ENCODE results near the gene LIMS1.
"Not testable (repeated sequence)": the region's sequence is repeated elsewhere in the genome, so short reads cannot be mapped to it uniquely, and the experiment has no call there.

DNA sequence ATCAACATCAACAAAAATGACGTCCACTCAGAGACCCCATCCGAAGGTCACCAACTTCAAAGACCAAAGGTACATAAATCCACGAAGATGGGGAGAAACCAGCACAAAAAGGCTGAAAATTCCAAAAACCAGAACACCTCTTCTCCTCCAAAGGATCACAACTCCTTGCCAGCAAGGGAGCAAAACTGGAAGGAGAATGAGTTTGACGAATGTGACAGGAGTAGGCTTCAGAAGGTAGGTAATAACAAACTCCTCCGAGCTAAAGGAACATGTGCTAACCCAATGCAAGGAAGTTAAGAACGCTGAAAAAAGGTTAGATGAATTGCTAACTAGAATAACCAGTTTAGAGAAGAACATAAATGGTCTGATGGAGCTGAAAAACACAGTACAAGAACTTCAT, 110.2 kb downstream of the LIMS1 start:
- TF ChIP-seq, protein P1, sequence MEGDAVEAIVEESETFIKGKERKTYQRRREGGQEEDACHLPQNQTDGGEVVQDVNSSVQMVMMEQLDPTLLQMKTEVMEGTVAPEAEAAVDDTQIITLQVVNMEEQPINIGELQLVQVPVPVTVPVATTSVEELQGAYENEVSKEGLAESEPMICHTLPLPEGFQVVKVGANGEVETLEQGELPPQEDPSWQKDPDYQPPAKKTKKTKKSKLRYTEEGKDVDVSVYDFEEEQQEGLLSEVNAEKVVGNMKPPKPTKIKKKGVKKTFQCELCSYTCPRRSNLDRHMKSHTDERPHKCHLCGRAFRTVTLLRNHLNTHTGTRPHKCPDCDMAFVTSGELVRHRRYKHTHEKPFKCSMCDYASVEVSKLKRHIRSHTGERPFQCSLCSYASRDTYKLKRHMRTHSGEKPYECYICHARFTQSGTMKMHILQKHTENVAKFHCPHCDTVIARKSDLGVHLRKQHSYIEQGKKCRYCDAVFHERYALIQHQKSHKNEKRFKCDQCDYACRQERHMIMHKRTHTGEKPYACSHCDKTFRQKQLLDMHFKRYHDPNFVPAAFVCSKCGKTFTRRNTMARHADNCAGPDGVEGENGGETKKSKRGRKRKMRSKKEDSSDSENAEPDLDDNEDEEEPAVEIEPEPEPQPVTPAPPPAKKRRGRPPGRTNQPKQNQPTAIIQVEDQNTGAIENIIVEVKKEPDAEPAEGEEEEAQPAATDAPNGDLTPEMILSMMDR (conservative IDR thresholded peaks at IDR 0.05; ENCODE audit: low read depth in 2 of 2) = not testable (repeated sequence)
- not testable (repeated sequence) for TF ChIP-seq EZH2phosphoT487 (IDR thresholded peaks at IDR 0.05; ENCODE audit: unreplicated experiment); EZH2 (IDR thresholded peaks at IDR 0.05; ENCODE audit: low read depth, unreplicated experiment)
- TF ChIP-seq, protein P2, sequence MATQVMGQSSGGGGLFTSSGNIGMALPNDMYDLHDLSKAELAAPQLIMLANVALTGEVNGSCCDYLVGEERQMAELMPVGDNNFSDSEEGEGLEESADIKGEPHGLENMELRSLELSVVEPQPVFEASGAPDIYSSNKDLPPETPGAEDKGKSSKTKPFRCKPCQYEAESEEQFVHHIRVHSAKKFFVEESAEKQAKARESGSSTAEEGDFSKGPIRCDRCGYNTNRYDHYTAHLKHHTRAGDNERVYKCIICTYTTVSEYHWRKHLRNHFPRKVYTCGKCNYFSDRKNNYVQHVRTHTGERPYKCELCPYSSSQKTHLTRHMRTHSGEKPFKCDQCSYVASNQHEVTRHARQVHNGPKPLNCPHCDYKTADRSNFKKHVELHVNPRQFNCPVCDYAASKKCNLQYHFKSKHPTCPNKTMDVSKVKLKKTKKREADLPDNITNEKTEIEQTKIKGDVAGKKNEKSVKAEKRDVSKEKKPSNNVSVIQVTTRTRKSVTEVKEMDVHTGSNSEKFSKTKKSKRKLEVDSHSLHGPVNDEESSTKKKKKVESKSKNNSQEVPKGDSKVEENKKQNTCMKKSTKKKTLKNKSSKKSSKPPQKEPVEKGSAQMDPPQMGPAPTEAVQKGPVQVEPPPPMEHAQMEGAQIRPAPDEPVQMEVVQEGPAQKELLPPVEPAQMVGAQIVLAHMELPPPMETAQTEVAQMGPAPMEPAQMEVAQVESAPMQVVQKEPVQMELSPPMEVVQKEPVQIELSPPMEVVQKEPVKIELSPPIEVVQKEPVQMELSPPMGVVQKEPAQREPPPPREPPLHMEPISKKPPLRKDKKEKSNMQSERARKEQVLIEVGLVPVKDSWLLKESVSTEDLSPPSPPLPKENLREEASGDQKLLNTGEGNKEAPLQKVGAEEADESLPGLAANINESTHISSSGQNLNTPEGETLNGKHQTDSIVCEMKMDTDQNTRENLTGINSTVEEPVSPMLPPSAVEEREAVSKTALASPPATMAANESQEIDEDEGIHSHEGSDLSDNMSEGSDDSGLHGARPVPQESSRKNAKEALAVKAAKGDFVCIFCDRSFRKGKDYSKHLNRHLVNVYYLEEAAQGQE (IDR thresholded peaks at IDR 0.05; ENCODE audit: unreplicated experiment) = not testable (repeated sequence)
- TF ChIP-seq, protein P3, sequence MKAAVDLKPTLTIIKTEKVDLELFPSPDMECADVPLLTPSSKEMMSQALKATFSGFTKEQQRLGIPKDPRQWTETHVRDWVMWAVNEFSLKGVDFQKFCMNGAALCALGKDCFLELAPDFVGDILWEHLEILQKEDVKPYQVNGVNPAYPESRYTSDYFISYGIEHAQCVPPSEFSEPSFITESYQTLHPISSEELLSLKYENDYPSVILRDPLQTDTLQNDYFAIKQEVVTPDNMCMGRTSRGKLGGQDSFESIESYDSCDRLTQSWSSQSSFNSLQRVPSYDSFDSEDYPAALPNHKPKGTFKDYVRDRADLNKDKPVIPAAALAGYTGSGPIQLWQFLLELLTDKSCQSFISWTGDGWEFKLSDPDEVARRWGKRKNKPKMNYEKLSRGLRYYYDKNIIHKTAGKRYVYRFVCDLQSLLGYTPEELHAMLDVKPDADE (IDR thresholded peaks at IDR 0.05) = not testable (repeated sequence)

Data from GM23338 (cell line).